ENCODE measurements around the gene PAMR1.

The PAMR1 gene

DNA sequence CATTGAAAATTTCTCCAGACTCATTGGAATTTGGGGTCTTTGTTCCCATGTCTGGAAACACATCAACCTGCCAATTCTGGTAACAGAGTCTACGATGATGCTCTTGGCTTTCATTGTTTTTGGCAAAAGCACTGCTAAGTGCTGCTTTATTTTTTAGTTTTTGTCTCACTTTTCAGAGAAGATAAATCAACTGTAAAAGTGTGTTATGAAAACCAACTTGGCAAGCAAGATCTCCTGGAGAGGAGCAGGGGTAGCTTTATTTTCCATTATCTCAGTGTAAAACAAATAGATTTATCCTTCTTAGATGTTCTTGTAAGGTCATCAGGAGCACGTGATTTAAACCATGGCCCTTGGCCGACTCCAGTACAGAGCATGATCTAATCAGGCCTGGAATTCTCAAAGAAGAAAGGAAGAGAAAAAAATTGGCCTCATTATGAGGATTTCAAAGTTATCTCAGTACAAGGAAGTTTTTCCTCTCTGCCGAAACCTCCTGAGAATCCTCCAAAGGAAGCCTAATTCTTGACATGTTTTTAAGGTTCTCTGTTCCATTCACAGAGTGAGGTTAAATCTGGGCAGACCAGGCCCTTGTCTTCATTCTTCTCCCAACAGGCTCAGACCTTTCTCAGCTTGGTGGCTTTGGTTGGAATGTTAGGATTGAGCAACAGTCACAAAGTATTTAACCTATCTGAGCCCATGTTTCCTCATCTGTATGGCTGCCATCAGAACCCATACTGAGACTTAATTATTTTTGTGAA is 16.4 kb upstream of the PAMR1 start:
- Histone ChIP-seq H3K9me3 (ENCODE audit: severe bottlenecking) (no peaks in the 10 kb centered on the region), H3K27me3 (ENCODE audit: insufficient read depth, low read depth, severe bottlenecking) (no peaks in the 10 kb centered on the region), H3K27ac (no peak overlapping the region), H3K36me3 (no peaks in the 10 kb centered on the region; the same call in 1 of the 2 replicates), H3K4me3 (ENCODE audit: low read depth, low read length) (no peak overlapping the region)
- no peak for DNase-seq
- TF ChIP-seq, protein P1, sequence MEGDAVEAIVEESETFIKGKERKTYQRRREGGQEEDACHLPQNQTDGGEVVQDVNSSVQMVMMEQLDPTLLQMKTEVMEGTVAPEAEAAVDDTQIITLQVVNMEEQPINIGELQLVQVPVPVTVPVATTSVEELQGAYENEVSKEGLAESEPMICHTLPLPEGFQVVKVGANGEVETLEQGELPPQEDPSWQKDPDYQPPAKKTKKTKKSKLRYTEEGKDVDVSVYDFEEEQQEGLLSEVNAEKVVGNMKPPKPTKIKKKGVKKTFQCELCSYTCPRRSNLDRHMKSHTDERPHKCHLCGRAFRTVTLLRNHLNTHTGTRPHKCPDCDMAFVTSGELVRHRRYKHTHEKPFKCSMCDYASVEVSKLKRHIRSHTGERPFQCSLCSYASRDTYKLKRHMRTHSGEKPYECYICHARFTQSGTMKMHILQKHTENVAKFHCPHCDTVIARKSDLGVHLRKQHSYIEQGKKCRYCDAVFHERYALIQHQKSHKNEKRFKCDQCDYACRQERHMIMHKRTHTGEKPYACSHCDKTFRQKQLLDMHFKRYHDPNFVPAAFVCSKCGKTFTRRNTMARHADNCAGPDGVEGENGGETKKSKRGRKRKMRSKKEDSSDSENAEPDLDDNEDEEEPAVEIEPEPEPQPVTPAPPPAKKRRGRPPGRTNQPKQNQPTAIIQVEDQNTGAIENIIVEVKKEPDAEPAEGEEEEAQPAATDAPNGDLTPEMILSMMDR (IDR thresholded peaks at IDR 0.05; ENCODE audit: low read depth, low read length): no peak

- TF ChIP-seq, protein P1 (IDR thresholded peaks at IDR 0.05; ENCODE audit: low read depth, low read length): no peak
- Histone ChIP-seq H3K9me3 (ENCODE audit: severe bottlenecking) (no peaks in the 10 kb centered on the region), H3K27ac (no peak overlapping the region), H3K36me3 (no peaks in the 10 kb centered on the region; the same call in 1 of the 2 replicates), H3K4me3 (ENCODE audit: low read depth, low read length) (no peak overlapping the region), H3K27me3 (ENCODE audit: insufficient read depth, low read depth, severe bottlenecking) (no peaks in the 10 kb centered on the region)
- no peak for DNase-seq
Measured at GRCh38 chr11:35540526-35540925, 15.1 kb upstream of the PAMR1 start.

- no peaks in the 10 kb centered on the region for H3K9me3 ChIP-seq (ENCODE audit: severe bottlenecking)
- TF ChIP-seq, protein P1 (IDR thresholded peaks at IDR 0.05; ENCODE audit: low read depth, low read length): no peak
- no peaks in the 10 kb centered on the region; the same call in 1 of the 2 replicates for H3K36me3 ChIP-seq
- H3K27me3 ChIP-seq (ENCODE audit: insufficient read depth, low read depth, severe bottlenecking): no peaks in the 10 kb centered on the region
- H3K4me3 ChIP-seq (ENCODE audit: low read depth, low read length): no peak overlapping the region
- DNase-seq: peak; percentile 66
- no peak overlapping the region for H3K27ac ChIP-seq
Measured at GRCh38 chr11:35539781-35540281, 14.4 kb upstream of the PAMR1 start.

- Histone ChIP-seq H3K9me3 (ENCODE audit: severe bottlenecking) (no peaks in the 10 kb centered on the region), H3K4me3 (ENCODE audit: low read depth, low read length) (no peak overlapping the region), H3K27ac (no peak overlapping the region), H3K36me3 (no peaks in the 10 kb centered on the region; the same call in 1 of the 2 replicates), H3K27me3 (ENCODE audit: insufficient read depth, low read depth, severe bottlenecking) (no peaks in the 10 kb centered on the region)
- no peak for DNase-seq
- TF ChIP-seq, protein P1 (IDR thresholded peaks at IDR 0.05; ENCODE audit: low read depth, low read length): no peak
Measured at GRCh38 chr11:35539256-35539655, 13.8 kb upstream of the PAMR1 start.

GRCh38 chr11:35536470-35536869 is 11.1 kb upstream of the PAMR1 start:
- no peaks in the 10 kb centered on the region for H3K9me3 ChIP-seq (ENCODE audit: severe bottlenecking)
- no peak overlapping the region for H3K27ac ChIP-seq
- no peaks in the 10 kb centered on the region for H3K27me3 ChIP-seq (ENCODE audit: insufficient read depth, low read depth, severe bottlenecking)
- H3K36me3 ChIP-seq: no peaks in the 10 kb centered on the region; the same call in 1 of the 2 replicates
- no peak overlapping the region for H3K4me3 ChIP-seq (ENCODE audit: low read depth, low read length)
- no peak for DNase-seq
- TF ChIP-seq, protein P1 (IDR thresholded peaks at IDR 0.05; ENCODE audit: low read depth, low read length): no peak
